NCI-H524 (cell line): ENCODE measurements around the gene TNPO1.
A peak's percentile ranks its signal among the peaks of the same experiment; 100 is the strongest.
"Not testable (repeated sequence)": the region's sequence is repeated elsewhere in the genome, so short reads cannot be mapped to it uniquely, and the experiment has no call there.

Source experiments
- DNase-seq, 2 experiments: peaks; one replicate each; lab custom pipeline; 2025; lab: John Stamatoyannopoulos, UW

The TNPO1 gene

GRCh38 chr5:72816284-72817075 lies at the start of gene TNPO1:
Gene TNPO1 (plus strand): TSS chr5:72816661. CDS start chr5:72816738, 77 bp downstream.
- DNase-seq, result peak; percentile 79 to 88

DNA sequence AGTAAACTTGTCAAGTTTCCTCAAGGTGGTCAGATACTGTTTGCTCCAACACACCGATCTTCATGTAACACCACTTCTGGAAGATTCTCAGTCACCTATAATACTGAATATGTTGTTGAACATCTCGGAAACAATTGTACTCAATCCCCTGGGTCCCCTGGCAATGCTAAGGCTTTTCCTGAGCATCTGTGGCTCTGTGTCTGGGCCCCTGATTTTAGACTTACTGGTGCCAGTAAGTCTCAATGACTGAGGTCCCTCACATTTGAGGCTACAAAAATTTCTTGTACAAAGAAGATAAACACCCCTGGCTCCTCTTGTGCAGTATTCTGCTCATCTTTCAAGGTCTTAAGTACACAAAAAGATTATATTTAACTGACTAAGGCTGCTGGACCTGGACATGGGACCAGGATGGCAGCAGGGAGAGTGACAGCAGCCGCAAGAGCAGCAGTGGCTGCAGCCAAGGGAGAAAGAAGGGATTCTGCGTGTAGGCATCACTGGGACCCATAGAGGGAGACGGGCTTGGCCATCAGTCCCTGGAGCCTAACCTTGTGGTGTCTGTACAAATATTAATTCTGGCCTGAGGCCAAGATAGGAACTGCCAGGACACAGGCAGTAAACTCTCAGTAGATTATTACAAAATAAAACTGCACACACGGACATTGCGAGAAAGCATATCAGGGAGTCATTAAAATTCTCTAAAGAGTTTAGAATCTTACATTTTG lies 49.0 kb upstream of the TNPO1 start:
- no peak for DNase-seq

GRCh38 chr5:72770266-72770665 lies 46.2 kb upstream of the TNPO1 start:
- no peak for DNase-seq

DNA sequence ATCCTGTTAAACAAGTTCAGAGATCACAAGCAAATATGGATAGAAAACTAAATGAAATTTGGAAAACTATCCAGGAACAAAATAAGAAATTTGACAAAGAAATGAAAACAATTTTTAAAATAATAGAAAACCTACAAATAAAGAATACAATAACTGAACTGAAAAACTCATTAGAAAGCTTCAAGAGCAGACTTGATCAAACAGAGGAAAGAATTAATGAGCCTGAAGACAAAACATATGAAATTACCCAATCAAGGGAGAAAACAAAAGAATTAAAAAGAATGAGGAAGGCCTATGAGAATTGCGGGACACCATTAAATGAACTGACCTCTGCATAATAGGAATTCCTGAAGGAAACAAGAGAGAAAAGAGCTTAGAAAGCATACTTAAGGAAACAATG lies 39.8 kb upstream of the TNPO1 start:
- no peak for DNase-seq

DNA sequence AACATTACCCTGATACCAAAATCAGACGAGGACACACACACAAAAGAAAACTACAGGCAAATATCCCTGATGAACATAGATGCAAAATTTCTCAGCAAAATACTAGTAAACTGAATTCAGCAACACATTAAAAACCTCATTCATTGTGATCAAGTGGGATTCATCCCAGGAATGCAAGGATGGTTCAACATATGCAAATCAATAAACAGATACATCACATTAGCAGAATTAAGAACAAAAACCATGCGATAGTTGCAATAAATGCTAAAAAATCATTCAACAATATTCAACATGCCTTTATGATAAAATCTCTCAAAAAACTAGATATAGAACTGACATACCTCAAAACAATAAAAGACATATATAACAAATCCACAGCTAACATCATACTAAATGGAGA lies 36.9 kb upstream of the TNPO1 start:
- no peak for DNase-seq

DNA sequence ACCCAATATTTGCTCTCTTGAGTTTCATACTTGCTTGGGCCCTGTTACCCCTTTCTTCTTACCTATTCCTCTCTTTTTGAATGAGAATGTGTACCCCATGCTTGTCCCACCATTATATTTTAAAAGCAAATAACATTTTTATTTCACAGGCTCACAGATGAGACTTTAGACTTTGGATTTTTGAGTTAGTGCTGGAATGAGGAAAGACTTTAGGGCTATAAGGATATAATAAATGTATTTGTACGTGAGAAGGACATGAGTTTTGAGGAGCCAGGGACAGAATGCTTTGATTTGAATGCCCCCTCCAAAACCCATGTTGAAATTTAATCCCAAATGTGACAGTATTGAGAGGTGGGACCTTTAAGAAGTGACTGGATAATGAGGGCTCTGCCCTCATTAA lies 33.1 kb upstream of the TNPO1 start:
- DNase-seq, result no peak

DNA sequence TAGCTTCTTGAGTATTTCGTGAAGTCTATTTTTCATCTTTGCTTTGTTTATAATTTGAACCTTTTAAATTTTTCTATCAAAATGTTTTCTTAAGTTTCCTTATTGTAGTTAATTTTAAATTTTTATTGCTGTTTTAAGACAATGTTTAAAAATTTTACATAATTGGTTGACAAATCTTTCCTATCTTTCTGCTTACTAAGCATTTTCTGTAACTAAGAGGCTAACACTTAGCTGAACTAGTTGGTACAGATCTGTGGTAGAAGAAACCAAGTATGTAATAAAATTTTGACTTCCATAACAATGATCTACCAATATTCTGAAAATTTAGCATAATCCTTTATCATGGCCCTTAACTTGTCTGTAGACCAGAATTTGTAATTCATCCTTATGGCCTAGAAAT lies 32.3 kb upstream of the TNPO1 start:
- no peak for DNase-seq

DNA sequence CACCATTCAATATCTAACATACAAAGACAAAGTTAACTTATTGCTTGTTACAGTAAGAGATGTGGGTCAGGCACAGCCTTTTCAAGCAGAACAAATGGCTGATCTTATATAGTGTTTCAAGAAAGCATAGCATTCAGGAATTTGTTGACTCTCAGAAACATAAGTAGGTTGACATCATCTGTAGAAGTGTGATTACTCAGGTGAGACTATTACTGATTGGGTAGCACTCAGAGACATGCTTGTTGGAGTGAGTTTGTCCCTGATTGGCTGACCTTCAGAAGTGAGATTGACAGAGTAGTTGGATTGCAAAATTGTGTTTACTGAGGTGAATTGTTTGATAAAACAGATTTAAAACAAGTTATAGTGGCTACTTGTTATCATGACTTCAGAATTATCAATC lies 30.7 kb upstream of the TNPO1 start:
- DNase-seq, result no peak

DNA sequence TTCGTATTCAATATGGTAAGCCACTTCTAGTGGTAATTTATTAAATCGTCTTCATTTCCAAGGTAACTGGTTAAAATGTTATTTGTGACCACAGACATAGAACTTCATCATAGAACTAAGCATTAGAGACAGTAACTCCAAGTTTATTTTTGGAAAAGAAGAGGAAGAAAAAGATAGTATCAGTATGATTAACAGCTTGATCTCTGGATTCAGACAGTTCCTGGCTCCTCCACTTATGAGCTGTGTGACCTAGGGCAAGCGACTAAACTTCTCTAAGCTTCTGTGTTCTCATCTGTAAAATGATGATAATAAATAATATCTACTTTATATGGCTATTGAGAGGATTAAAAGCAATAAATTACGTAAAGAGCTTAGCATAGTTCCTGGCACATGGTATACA lies 29.8 kb upstream of the TNPO1 start:
- DNase-seq, result no peak

- no peak for DNase-seq
These were observed 27.5 kb upstream of the TNPO1 start for GRCh38 chr5:72788866-72789505.

DNA sequence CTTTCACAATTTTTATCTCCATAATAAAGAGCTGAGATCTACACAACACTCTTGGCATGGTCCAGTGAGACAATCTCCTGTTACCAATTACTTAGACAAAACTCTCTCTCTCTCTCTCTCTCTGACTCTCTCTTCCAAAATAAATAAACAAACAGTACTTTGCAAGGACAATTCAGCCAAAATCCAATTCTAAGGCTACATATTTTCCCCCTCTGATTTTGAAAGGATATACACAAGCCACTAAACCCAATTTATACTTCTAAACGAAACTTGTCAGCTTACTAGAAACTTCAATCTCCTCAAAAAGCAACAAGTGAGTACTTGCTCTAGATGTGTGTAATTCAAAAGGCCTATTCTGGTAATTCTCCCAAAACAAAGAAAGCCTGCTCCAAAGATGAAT lies 26.3 kb upstream of the TNPO1 start:
- DNase-seq, result no peak

DNA sequence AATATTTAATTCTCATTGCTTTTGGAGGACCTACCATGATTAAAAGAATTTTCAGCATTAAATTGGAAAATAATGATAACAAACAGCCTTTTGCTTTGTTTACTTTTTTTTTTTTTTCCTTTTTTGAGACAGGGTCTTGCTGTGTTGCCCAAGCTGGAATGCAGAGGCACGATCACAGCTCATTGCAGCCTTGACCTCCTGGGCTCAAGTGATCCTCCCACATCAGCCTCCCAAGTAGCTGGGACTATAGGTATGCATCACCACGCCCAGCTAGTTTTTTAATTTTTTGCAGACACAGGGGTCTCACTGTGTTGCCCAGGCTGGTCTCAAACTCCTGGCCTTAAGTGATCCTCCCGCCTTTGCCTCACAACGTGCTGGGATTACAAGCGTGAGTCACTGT lies 23.8 kb upstream of the TNPO1 start:
- not testable (repeated sequence) for DNase-seq

DNA sequence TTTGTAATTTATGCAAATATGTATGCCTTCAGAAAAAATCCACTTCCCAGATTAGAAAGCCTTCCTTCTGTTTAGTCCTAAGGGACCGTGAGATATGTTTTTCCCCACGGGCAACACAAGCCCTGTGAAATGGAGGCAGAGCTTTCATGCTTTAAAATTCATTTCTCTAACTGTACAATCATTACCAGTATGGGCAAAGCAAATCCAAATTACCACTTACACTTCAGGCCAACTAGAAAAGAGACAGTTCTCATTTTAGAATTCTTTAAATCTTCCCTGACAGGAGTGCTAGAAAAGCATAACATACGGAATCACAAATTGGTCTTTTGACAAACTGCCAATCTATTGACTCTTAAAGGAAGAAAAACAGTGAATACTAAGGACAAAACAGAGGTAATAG lies 20.5 kb upstream of the TNPO1 start:
- DNase-seq, result no peak

- no peak for DNase-seq
These were observed 16.7 kb upstream of the TNPO1 start for GRCh38 chr5:72799721-72800120.

DNA sequence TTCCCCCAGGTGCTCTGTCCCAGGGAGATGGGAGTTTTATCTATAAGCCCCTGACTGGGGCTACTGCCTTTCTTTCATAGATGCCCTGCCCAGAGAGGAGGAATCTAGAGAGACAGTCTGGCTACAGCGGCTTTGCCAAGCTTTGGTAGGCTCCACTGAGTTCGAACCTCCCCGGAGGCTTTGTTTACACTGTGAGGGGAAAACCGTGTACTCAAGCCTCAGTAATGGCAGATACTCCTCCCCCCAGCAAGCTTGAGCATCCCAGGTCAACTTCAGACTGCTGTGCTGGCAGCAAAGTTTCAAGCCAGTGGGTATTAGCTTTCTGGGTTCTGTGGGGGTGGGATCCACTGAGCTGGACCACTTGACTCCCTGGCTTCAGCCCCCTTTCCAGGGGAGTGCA lies 7.8 kb upstream of the TNPO1 start:
- DNase-seq, result not testable (repeated sequence)

DNA sequence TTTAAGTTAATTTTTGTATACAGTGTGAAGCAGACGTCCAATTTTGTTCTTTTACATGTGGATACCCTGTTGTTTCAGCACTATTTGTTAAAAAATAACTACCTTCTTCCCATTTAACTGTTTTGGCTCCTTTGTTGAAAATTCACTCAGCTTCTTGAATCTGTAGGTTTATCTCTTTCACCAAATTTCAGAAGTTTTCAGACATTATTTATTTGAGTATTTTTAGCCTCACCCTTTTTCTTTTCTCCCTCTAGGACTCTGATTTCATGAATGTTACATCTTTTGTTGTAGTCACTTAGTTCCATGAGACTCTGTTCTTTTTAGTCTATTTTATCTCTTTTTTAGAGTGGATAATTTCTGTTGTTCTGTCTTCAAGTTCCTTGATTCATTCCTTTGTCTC lies 4.6 kb upstream of the TNPO1 start:
- no peak for DNase-seq

DNA sequence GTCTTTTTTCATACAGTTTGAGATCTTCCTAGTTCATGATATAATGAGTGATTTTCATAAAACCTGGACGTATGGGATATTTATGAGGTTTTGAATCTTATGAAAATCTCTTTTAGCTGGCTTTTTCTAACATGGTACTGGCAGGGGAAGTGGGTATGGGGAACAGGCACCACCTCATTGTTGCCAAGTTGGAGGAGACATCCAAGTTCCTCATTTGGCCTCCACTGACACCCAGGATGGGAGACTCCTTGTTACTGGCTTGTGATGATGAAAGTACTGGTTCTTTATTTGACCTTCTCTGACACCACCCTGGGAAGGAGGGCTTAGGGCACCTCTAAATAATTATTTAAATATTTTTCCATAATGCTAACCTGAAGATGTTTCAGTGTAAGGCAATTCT lies 4.0 kb upstream of the TNPO1 start:
- DNase-seq, result no peak

- peak in 1 of 2 experiments; percentile 29 for DNase-seq
These were observed 2.4 kb upstream of the TNPO1 start for GRCh38 chr5:72814104-72814503.

DNA sequence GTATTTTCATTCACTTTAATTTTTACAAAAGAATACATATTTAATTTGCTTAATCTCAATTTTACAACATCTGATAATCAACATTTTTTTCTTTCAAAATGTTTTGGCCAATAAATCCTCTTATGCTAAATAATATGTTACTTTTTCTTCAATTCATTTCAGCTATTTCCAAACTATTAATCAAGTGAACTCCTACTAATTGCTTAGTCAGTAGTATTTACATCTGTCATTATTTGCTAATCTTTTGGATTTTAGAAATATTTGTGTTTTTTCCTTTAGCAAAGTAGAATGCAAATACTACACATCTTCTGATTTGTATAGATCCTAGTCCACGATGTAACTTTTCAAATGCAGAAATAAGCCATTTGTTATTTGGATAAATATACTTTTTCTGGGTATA lies 1.6 kb upstream of the TNPO1 start:
- no peak for DNase-seq

DNA sequence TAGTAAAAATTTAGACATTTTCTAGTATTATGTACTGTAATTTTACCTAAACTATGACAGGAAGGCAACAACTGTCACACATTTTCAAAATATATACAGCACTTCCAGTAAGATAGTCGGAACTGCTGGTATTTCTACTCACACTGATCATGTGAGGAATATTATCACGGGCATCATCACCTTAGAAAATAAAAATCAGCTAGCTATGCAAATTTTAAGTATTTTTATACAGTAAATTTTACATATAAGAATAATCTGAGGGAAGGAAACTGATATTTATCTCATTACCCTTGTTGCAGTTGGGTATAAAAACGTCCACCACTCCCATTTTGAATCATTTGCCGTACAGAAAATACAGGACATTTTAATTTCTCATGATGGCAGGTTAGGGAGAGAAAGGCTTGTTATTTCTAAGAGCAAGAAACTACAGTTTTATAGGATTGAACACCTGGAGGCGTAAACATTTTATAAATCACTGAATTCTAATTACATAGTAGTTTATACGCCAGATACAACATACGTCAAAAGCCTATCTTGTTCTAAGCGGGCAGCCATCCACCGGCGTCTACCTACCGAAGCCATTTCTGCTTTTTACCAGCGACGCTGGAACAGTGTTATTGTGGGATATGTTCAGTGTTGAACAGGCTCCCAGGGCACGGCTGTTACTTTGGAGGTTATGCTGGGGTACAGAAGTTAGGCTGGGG lies 729 bp upstream of the TNPO1 start:
- DNase-seq, result peak; percentile 23 to 49

- peak; percentile 37 to 56 for DNase-seq
These were observed 618 bp downstream of the TNPO1 start for GRCh38 chr5:72817076-72817481.

DNA sequence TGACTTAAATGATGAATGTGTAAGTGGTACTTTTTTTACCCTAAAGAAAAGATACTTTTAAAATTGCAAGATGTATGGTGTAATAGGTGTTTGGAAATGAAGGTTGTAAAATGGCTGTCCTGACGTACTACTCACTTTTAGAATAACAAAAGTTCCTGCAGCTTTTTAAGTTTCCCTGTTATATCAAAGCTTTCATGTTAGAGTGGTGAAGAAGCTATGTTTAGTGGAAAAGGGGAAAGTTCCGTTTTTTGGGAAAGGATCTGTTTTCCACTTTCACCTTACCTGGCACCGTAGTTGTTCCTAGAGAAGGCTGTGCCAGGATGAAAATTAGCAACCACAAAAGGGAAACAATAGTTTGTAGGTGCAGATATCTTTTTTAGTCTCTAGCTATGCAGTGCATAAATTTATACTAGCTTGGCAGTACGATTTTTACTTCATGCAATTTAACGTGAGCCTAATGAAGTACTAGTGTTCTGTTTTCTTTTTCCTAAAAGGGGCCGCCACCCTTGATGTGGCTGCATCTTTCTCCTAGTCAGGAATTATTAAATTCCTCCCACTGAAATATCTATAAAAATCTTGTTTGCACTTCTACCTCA lies 1.3 kb downstream of the TNPO1 start:
- no peak for DNase-seq
